Liver (tissue), 9 donors: ENCODE data around the gene TMEM132E. TPM values are rescaled to one million over a fixed set of nuclear protein-coding genes. Genes with fewer than 3 reads are reported as not detected.

Source experiments
- DNase-seq: peaks from one replicate; pipeline ENCODE4 v3.0.0-alpha.2; 2017; ENCODE audit warnings: low spot score
- H3K27ac ChIP-seq, 2 donors: one replicate each; pipeline ENCODE4 v1.7.0; 2013; ENCODE audit warnings: inconsistent platforms in 2 of 2, low read length in 2 of 2, control low read depth in 1 of 2, low read depth in 1 of 2, mild to moderate bottlenecking in 1 of 2
- H3K27me3 ChIP-seq, 4 donors: one replicate each; pipeline versions ENCODE4 v1.6.1 to v1.7.0; 2013; ENCODE audit warnings: low read length in 3 of 4, inconsistent platforms in 1 of 4, mild to moderate bottlenecking in 1 of 4, moderate library complexity in 1 of 4; ENCODE audit not compliant: control insufficient read depth in 4 of 4, insufficient read depth in 4 of 4
- H3K36me3 ChIP-seq, 4 donors: one replicate each; pipeline versions ENCODE4 v1.6.1 to v1.7.0; 2013; ENCODE audit warnings: low read length in 3 of 4, mild to moderate bottlenecking in 3 of 4, low read depth in 1 of 4, moderate library complexity in 1 of 4; ENCODE audit not compliant: control insufficient read depth in 4 of 4, insufficient read depth in 3 of 4
- H3K4me1 ChIP-seq, 4 donors: one replicate each; pipeline versions ENCODE4 v1.6.1 to v1.7.0; 2013; ENCODE audit warnings: low read length in 3 of 4, mild to moderate bottlenecking in 3 of 4, moderate library complexity in 1 of 4; ENCODE audit not compliant: control insufficient read depth in 4 of 4, insufficient read depth in 4 of 4
- H3K4me3 ChIP-seq, 3 donors: one replicate each; pipeline versions ENCODE4 v1.6.1 to v1.7.0; 2013; ENCODE audit warnings: low read length in 3 of 3, control low read depth in 1 of 3, low read depth in 1 of 3, mild to moderate bottlenecking in 1 of 3
- H3K9ac ChIP-seq, 2 donors: one replicate each; pipeline ENCODE4 v1.7.0; 2013; ENCODE audit warnings: low read length in 2 of 2, mild to moderate bottlenecking in 2 of 2, moderate library complexity in 2 of 2, control low read depth in 1 of 2, low read depth in 1 of 2
- H3K9me3 ChIP-seq, 4 donors: one replicate each; pipeline versions ENCODE4 v1.6.1 to v1.7.0; 2013; ENCODE audit warnings: low read length in 3 of 4; ENCODE audit not compliant: control insufficient read depth in 4 of 4
- ATF3 ChIP-seq: IDR thresholded peaks from 2 replicates; pipeline ENCODE4 v1.6.1; 2016; ENCODE audit warnings: antibody characterized with exemption
- CTCF ChIP-seq: fragments of 150-350 bp; IDR thresholded peaks from 2 replicates; pipeline ENCODE4 v1.5.1; 2017; ENCODE audit warnings: improper control_type of control experiment, low read depth, low read length; ENCODE audit not compliant: missing input control
- EGR1 ChIP-seq, 2 donors: IDR thresholded peaks; 2 replicates each; pipeline ENCODE4 v1.6.1; 2016 to 2018; ENCODE audit warnings: antibody characterized with exemption in 2 of 2, low read depth in 2 of 2
- FOXA1 ChIP-seq: IDR thresholded peaks from 2 replicates; pipeline ENCODE4 v1.6.1; 2016; ENCODE audit warnings: antibody characterized with exemption
- FOXA2 ChIP-seq: IDR thresholded peaks from 2 replicates; pipeline ENCODE4 v1.6.1; 2016; ENCODE audit warnings: antibody characterized with exemption
- GABPA ChIP-seq, 2 donors: IDR thresholded peaks in 1 of 2; conservative IDR thresholded peaks in 1 of 2; 2 replicates each; pipeline ENCODE4 v1.6.1; 2016; ENCODE audit warnings: antibody characterized with exemption in 2 of 2, mild to moderate bottlenecking in 1 of 2, moderate library complexity in 1 of 2
- HNF4A ChIP-seq, 2 donors: conservative IDR thresholded peaks; 2 replicates each; pipeline ENCODE4 v1.6.1; 2016; ENCODE audit warnings: antibody characterized with exemption in 2 of 2, mild to moderate bottlenecking in 2 of 2
- HNF4G ChIP-seq: IDR thresholded peaks from 2 replicates; pipeline ENCODE4 v1.6.1; 2016; ENCODE audit warnings: antibody characterized with exemption
- JUND ChIP-seq, 2 donors: IDR thresholded peaks; 2 replicates each; pipeline ENCODE4 v1.6.1; 2016; ENCODE audit warnings: antibody characterized with exemption in 2 of 2
- MAX ChIP-seq: IDR thresholded peaks from 2 replicates; pipeline ENCODE4 v1.6.1; 2016; ENCODE audit warnings: antibody characterized with exemption
- NR2F2 ChIP-seq: IDR thresholded peaks from 2 replicates; pipeline ENCODE4 v1.6.1; 2016; ENCODE audit warnings: antibody characterized with exemption
- REST ChIP-seq: IDR thresholded peaks from 2 replicates; pipeline ENCODE4 v1.6.1; 2016; ENCODE audit warnings: antibody characterized with exemption, mild to moderate bottlenecking
- RXRA ChIP-seq, 2 donors: IDR thresholded peaks; 2 replicates each; pipeline ENCODE4 v1.6.1; 2017 to 2018; ENCODE audit warnings: antibody characterized with exemption in 2 of 2, mild to moderate bottlenecking in 1 of 2
- SP1 ChIP-seq: IDR thresholded peaks from 2 replicates; pipeline ENCODE4 v1.6.1; 2018; ENCODE audit warnings: antibody characterized with exemption, mild to moderate bottlenecking
- ZBTB33 ChIP-seq: IDR thresholded peaks from 2 replicates; pipeline ENCODE4 v1.6.1; 2016; ENCODE audit warnings: antibody characterized with exemption
- WGBS: extraction: QIAGEN DNeasy Blood & Tissue Kit; methylation state at CpG from one replicate; pipeline ENCODE4 v1.1.7; 2013; 5-methylcytosine and 5-hydroxymethylcytosine counted together
- polyA plus RNA-seq, 2 donors: library from polyadenylated mRNA; stranded (reverse) in 1 of 2; unstranded in 1 of 2; fragments of 200-250 nt in 1 of 2; fragments of >200 nt in 1 of 2; fragmentation: Nextera tagmentation in 1 of 2; extraction: Ambion mirVana in 1 of 2; gene quantifications; one replicate each; pipeline versions ENCODE4 v1.2.1 to v1.2.3, GENCODE V29; 2013 to 2015
- total RNA-seq, 2 donors: library from RNA; depleted of rRNA; stranded (reverse); fragments of >200 nt; gene quantifications; one replicate each; pipeline ENCODE4 v1.2.3, GENCODE V29; 2014
- donor health status: healthy.
- donor health status: healthy.
- donor health status: healthy.
- donor health status: healthy.
- donor health status: healthy.

The TMEM132E gene
- total and polyA plus RNA-seq, 4 donors, result 0.25 to 1.2 (median 0.46) TPM; not detected in 1

GRCh38 chr17:34566201-34566600, 13.2 kb upstream of the TMEM132E start:
- DNase-seq, result no peak
- Histone ChIP-seq H3K4me3 (no peak overlapping the region), H3K36me3 (no peaks in the 10 kb centered on the region), H3K9ac (no peak overlapping the region), H3K4me1 (no peaks in the 10 kb centered on the region), H3K9me3 (no peaks in the 10 kb centered on the region), H3K27me3 (peaks cover 0 to 6% (median 3%) of the 10 kb centered on the region in 4 donors), H3K27ac (no peak overlapping the region)
- 69% methylated on average over 4 of the region's 4 CpGs for WGBS
- TF ChIP-seq ATF3 (no peak), HNF4A (conservative IDR thresholded peaks at IDR 0.05) (no peak), SP1 (no peak), FOXA2 (no peak), RXRA (IDR thresholded peaks at IDR 0.05) (no peak), EGR1 (IDR thresholded peaks at IDR 0.05; ENCODE audit: low read depth in 2 of 2) (no peak), FOXA1 (no peak), ZBTB33 (no peak)

- WGBS, result 77% methylated on average over 2 of the region's 2 CpGs
Observed at GRCh38 chr17:34566873-34567272, 12.5 kb upstream of the TMEM132E start.

More at GRCh38 chr17:34566873-34567272, 12.5 kb upstream of the TMEM132E start:
- Histone ChIP-seq H3K4me1 (no peaks in the 10 kb centered on the region), H3K9ac (no peak overlapping the region), H3K27me3 (peaks cover 0 to 6% (median 3%) of the 10 kb centered on the region in 4 donors), H3K4me3 (no peak overlapping the region), H3K9me3 (no peaks in the 10 kb centered on the region), H3K36me3 (no peaks in the 10 kb centered on the region), H3K27ac (no peak overlapping the region)
- DNase-seq, result no peak
- no peak for TF ChIP-seq MAX
- TF ChIP-seq REST, result no peak
- TF ChIP-seq FOXA2, result no peak
- no peak for TF ChIP-seq CTCF
- TF ChIP-seq JUND (IDR thresholded peaks at IDR 0.05), result no peak
- no peak for TF ChIP-seq HNF4G
- TF ChIP-seq NR2F2, result no peak
- no peak for TF ChIP-seq HNF4A (conservative IDR thresholded peaks at IDR 0.05)
- no peak for TF ChIP-seq GABPA (IDR thresholded peaks at IDR 0.05 in 1 of 2, conservative IDR thresholded peaks at IDR 0.05 in 1 of 2)
- no peak for TF ChIP-seq ATF3
- TF ChIP-seq ZBTB33, result no peak
